Measurements from ENCODE around the gene CCT2. TPM values are rescaled to one million over a fixed set of nuclear protein-coding genes. Genes with fewer than 3 reads are reported as not detected.
"Not testable (repeated sequence)": the region's sequence is repeated elsewhere in the genome, so short reads cannot be mapped to it uniquely, and the experiment has no call there.

Gene CCT2
- total RNA-seq, 1 experiment from 2014 or later, result 244 TPM

GRCh38 chr12:69588527-69588926 is 3.3 kb downstream of the CCT2 start:
- DNase-seq (ENCODE audit: low read depth), result no peak

- no peak for DNase-seq (ENCODE audit: low read depth)
These were observed 3.8 kb downstream of the CCT2 start for GRCh38 chr12:69589082-69589481.

GRCh38 chr12:69595689-69596088 is 10.4 kb downstream of the CCT2 start:
- no peak for DNase-seq (ENCODE audit: low read depth)

GRCh38 chr12:69598174-69598753 is 13.0 kb downstream of the CCT2 start:
- DNase-seq (ENCODE audit: low read depth), result no peak

DNA sequence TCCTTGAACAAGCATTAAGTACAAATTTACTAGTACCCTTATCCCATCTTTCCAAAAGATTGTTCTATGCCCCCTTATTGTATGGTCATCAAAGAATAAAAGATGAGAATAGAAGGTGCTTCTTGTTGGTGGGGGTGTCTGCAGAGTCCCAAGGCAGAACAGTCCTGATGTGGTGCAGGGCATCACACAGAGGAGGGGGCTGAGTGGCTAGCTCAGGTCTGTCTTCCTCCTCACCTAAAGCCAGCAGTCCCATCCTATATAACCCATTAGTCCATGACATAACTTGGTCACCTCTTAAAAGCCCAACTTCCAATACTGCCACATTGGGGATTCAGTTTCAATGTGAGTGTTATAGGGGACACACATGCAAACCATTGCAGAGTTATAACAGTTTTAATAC is 15.5 kb downstream of the CCT2 start:
- DNase-seq (ENCODE audit: low read depth), result no peak

DNA sequence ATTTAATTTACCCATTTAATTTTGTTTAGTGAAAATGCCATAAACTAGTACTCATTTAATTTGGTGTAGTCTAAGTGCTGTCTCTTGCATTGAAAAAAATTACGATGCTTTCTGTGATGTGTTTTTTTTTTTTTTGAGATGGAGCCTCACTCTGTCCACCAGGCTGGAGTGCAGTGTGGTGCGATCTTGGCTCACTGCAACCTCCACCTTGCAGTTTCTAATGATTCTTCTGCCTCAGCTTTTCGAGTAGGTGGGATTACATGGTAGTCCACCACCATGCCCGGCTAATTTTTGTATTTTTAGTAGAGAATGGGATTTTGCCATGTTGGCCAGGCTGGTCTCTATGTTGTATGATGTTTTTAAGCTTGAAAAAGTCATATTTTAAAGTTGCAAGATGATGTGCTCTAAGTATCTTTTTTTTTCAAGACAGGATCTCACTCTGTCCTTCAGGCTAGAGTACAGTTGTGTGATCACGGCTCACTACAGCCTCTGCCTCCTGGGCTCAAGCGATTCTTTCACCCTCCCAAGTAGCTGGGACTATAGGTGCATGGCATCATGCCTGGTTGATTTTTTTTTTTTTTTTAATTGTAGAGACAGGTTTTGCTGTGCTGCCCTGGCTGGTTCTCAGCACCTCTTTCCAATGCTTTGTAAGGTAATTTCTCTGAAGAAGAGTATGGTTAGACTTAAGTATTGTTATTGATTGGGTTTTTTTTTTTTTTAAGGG is 16.9 kb downstream of the CCT2 start:
- DNase-seq (ENCODE audit: low read depth), result no peak

GRCh38 chr12:69602954-69603353 is 17.7 kb downstream of the CCT2 start:
- no peak for DNase-seq (ENCODE audit: low read depth)

DNA sequence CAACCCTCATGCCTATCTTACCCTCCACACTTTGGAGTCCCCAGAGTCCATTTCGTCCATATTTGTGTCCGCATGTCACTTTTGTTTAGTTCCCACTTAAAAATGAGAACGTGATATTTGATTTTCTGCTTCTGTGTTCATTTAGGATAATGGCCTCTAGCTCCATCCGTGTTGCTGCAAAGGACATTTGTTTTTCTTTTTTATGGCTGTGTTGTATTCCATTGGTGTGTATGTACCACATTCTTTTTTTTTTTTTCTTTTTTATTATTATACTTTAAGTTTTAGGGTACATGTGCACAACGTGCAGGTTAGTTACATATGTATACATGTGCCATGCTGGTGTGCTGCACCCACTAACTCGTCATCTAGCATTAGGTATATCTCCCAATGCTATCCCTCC is 18.3 kb downstream of the CCT2 start:
- DNase-seq (ENCODE audit: low read depth), result not testable (repeated sequence)

- not testable (repeated sequence) for DNase-seq (ENCODE audit: low read depth)
These were observed 19.0 kb downstream of the CCT2 start for GRCh38 chr12:69604275-69604674.

DNA sequence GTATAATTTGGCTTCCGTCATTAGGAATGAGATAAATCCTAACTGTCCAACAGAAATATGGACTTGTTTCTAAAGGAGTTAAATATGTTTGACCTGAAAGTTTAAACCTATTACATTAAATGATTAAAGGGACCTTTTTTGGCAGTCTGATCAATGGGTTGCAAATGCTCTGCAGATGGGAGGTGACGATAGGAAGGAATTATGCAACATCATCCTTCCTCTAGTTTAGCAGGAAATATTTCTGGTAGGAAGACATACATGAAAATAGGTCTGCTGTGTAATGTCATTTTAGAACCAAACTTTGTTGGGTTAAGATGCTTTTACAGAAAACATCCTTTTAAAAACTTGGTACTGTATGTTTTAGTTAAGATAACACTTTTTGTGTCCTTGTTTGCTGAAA is 22.9 kb downstream of the CCT2 start:
- DNase-seq (ENCODE audit: low read depth), result no peak

GRCh38 chr12:69610126-69610525 is 24.9 kb downstream of the CCT2 start:
- DNase-seq (ENCODE audit: low read depth), result no peak

DNA sequence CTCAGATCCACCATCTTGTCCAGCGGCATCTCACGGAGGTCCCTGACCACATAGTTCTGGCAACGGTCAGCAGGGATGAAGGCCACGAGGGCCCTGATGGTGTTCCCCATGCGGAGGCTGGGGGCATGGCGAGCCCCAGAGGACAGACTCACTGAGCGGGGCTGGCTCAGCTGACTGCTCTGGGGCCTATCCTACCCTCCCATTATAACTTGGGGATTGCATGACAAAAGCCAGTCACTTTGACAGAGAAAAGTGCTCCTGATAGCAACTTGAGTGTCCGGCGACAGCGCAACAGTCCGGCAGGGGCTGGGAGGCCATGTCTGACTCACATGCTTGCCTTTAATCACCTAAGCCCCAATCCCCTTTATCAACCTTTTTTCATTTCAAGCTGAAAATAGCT is 25.5 kb downstream of the CCT2 start, which contains the start of gene LRRC10:
TSS of gene LRRC10 (minus strand) at position 179 of the 400 bp plus-strand sequence. CDS start at position 110, 69 bp downstream.
- no peak for DNase-seq (ENCODE audit: low read depth)

DNA sequence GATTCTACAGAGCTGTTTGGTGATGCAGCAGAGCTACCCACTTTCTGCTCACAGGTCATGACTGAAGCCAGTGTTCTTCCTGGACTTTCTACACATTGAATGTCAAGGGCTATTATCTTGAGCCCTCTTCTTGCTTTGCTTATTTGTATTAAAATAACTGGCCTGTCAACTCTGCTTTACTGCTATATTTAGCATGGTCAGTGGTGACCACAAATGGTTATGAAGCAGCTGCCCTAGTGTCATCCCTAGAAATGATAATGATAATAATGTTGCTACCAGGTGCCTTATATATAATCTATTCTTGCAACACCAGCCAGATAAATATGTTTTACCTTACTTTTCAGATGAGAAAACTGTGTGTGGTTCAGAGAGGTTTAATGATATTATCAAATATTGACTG is 28.1 kb downstream of the CCT2 start:
- DNase-seq (ENCODE audit: low read depth), result no peak

- no peak for DNase-seq (ENCODE audit: low read depth)
These were observed 30.8 kb downstream of the CCT2 start for GRCh38 chr12:69616025-69616424.

- DNase-seq (ENCODE audit: low read depth), result no peak
These were observed 33.8 kb downstream of the CCT2 start for GRCh38 chr12:69619050-69619449.

DNA sequence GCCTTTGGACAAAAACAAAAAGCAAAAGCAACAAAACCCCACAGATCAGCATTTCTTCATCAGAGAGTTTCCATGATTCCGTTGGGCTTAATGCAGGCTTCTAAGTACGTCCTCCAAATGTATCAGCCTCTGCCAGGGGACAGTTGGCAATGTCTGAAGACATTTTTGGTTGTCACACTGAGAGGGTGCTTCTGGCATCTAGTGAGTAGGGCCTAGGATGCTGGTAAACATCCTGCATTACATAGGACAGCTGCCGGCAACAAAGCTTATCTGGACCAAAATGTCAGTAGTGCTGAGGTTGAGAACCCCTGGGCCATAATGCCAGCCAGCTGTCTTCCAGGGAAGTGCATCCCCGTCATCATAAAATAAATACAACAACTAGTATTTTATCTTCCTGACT is 34.8 kb downstream of the CCT2 start:
- no peak for DNase-seq (ENCODE audit: low read depth)

DNA sequence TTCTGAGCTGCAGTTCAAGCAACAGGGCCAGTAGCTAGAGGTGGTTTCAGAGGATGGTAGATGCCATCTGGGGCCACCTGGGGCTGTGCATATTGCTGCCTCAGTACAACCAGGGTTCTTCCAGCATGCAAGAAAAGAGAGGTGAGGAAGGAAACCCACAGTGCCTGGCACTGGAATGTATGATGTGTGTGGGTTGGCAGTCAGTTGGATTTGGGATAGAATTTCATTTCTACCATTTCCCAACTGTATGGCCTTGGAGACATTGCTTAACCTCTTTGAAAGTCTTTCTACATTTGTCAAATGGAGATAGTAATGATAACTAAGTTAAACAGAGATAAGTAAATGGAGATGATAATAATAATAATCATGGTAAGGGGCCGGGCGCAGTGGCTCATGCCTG is 35.7 kb downstream of the CCT2 start:
- DNase-seq (ENCODE audit: low read depth), result no peak

DNA sequence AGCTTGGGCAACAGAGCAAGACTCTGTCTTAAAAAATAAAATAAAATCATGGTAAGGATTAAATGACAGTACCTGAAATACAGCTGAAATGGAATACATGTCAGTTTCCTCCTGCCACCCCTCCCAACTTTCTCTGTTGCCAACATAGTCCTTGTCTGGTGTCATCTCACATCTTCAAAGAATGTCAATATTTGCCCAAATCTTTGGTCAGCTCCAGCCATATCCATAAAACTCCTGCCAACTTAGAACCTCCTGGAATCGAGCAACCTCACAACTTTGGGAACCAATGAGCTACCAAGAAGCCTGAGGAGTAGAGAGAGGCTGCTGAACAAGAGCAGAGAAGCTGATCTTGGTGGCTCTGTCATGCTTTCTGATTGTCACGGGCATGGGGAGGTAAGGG is 36.3 kb downstream of the CCT2 start:
- no peak for DNase-seq (ENCODE audit: low read depth)

- no peak for DNase-seq (ENCODE audit: low read depth)
These were observed 38.7 kb downstream of the CCT2 start for GRCh38 chr12:69623970-69624369.

- no peak for DNase-seq (ENCODE audit: low read depth)
These were observed 42.2 kb downstream of the CCT2 start for GRCh38 chr12:69627501-69627900.

- DNase-seq (ENCODE audit: low read depth), result peak; percentile 9
These were observed 44.9 kb downstream of the CCT2 start for GRCh38 chr12:69630191-69630590.

- no peak for DNase-seq (ENCODE audit: low read depth)
These were observed 47.8 kb downstream of the CCT2 start for GRCh38 chr12:69633061-69633460.

GRCh38 chr12:69639400-69640016 is 54.2 kb downstream of the CCT2 start:
- peak; percentile 66 for DNase-seq (ENCODE audit: low read depth)
